Central memory CD8-positive, alpha-beta T cell (primary cell): ENCODE data around the gene NXPH3.
"Not testable (repeated sequence)": the region's sequence is repeated elsewhere in the genome, so short reads cannot be mapped to it uniquely, and the experiment has no call there.

Experiments
- ATAC-seq: fragments of 150-1000 bp; cut with Tn5 transposase; replicated peaks from 2 replicates; pipeline ENCODE4 v1.10.0; 2022; ENCODE audit warnings: mild to moderate bottlenecking, moderate FRiP score, moderate number of reproducible peaks; ENCODE audit not compliant: poor library complexity, severe bottlenecking; ENCODE audit errors: extremely low read depth
- DNase-seq, 2 donors: peaks; one replicate each; pipeline ENCODE4 v3.0.0; 2021; ENCODE audit warnings: low spot score in 2 of 2
- H3K27ac Mint-ChIP-seq: one replicate; pipeline ENCODE4 v1.8.0; 2022; ENCODE audit warnings: low read depth, mild to moderate bottlenecking, moderate library complexity, mixed read lengths
- H3K27me3 Mint-ChIP-seq: one replicate; pipeline ENCODE4 v1.8.0; 2022; ENCODE audit warnings: mixed read lengths
- H3K36me3 Mint-ChIP-seq: one replicate; pipeline ENCODE4 v1.8.0; 2022; ENCODE audit warnings: mild to moderate bottlenecking, moderate library complexity, mixed read lengths; ENCODE audit not compliant: insufficient read depth
- H3K4me1 Mint-ChIP-seq: one replicate; pipeline ENCODE4 v1.8.0; 2022; ENCODE audit warnings: mixed read lengths
- H3K4me3 Mint-ChIP-seq: one replicate; pipeline ENCODE4 v1.8.0; 2022; ENCODE audit warnings: mild to moderate bottlenecking, moderate library complexity, mixed read lengths
- H3K9me3 Mint-ChIP-seq: one replicate; pipeline ENCODE4 v1.8.0; 2022; ENCODE audit warnings: mixed read lengths

Gene NXPH3

GRCh38 chr17:49564638-49565037, 11.0 kb upstream of the NXPH3 start:
- Mint-ChIP-seq H3K4me1 (no peaks in the 10 kb centered on the region), H3K4me3 (no peak overlapping the region), H3K27ac (no peak overlapping the region), H3K9me3 (no peaks in the 10 kb centered on the region), H3K27me3 (no peaks in the 10 kb centered on the region), H3K36me3 (no peaks in the 10 kb centered on the region)
- DNase-seq, result no peak
- no peak for ATAC-seq

GRCh38 chr17:49565948-49566491, 9.7 kb upstream of the NXPH3 start:
- Mint-ChIP-seq H3K4me3 (no peak overlapping the region), H3K9me3 (no peaks in the 10 kb centered on the region), H3K27ac (no peak overlapping the region), H3K4me1 (peaks cover 8% of the 10 kb centered on the region), H3K36me3 (peaks cover 3% of the 10 kb centered on the region), H3K27me3 (no peaks in the 10 kb centered on the region)
- no peak for DNase-seq
- ATAC-seq, result no peak

DNA sequence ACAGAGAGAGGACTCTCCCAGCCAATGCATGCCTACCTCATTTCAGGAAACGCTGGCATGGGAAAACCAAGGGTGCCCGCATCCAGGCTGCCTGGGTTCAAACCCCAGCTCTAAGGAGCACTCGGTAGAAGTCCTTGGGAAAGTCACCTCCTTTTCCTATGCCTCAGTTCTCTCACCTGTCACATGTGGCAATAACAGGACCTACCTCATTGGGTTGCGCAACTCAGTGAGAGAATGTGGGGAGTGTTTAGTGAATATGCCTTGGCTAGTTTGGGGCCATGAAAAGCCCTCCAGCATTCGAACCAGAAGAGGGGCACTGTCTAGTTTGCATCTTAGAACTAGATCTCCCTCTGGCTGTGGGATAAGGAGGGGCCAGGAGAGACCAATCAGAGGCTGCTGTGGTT, 9.0 kb upstream of the NXPH3 start:
- no peak for ATAC-seq
- Mint-ChIP-seq H3K4me3 (no peak overlapping the region), H3K27me3 (no peaks in the 10 kb centered on the region), H3K4me1 (peaks cover 14% of the 10 kb centered on the region), H3K36me3 (peaks cover 3% of the 10 kb centered on the region), H3K9me3 (no peaks in the 10 kb centered on the region), H3K27ac (no peak overlapping the region)
- DNase-seq, result no peak

- Mint-ChIP-seq H3K9me3 (no peaks in the 10 kb centered on the region), H3K27me3 (no peaks in the 10 kb centered on the region), H3K4me1 (peaks cover 14% of the 10 kb centered on the region), H3K27ac (no peak overlapping the region), H3K36me3 (peaks cover 3% of the 10 kb centered on the region), H3K4me3 (no peak overlapping the region)
- ATAC-seq (no peak), DNase-seq (no peak)
These were observed 8.6 kb upstream of the NXPH3 start for GRCh38 chr17:49567104-49567521.

GRCh38 chr17:49567871-49568694, 7.6 kb upstream of the NXPH3 start:
- H3K27me3 Mint-ChIP-seq, result peaks cover 8% of the 10 kb centered on the region

GRCh38 chr17:49568695-49569047, 7.0 kb upstream of the NXPH3 start:
- peaks cover 14% of the 10 kb centered on the region for H3K27me3 Mint-ChIP-seq
- not testable (repeated sequence) for H3K36me3 Mint-ChIP-seq, H3K27ac Mint-ChIP-seq

More at GRCh38 chr17:49567871-49568694, 7.6 kb upstream of the NXPH3 start:
- Mint-ChIP-seq H3K27ac (peak overlapping the region; percentile 26), H3K9me3 (no peaks in the 10 kb centered on the region), H3K4me1 (peaks cover 14% of the 10 kb centered on the region), H3K36me3 (peaks cover 3% of the 10 kb centered on the region), H3K4me3 (peak overlapping the region; percentile 48)
- ATAC-seq (no peak), DNase-seq (peak; percentile 69 to 75)

GRCh38 chr17:49570540-49571242, 5.0 kb upstream of the NXPH3 start:
- Mint-ChIP-seq H3K9me3 (no peaks in the 10 kb centered on the region), H3K27me3 (peaks cover 34% of the 10 kb centered on the region), H3K27ac (no peak overlapping the region), H3K36me3 (peaks cover 7% of the 10 kb centered on the region), H3K4me1 (peaks cover 14% of the 10 kb centered on the region), H3K4me3 (peak overlapping the region; percentile 84)
- DNase-seq (no peak), ATAC-seq (no peak)

More at GRCh38 chr17:49568695-49569047, 7.0 kb upstream of the NXPH3 start:
- H3K4me1 Mint-ChIP-seq, result peaks cover 14% of the 10 kb centered on the region
- not testable (repeated sequence) for DNase-seq, H3K9me3 Mint-ChIP-seq, H3K4me3 Mint-ChIP-seq, ATAC-seq

DNA sequence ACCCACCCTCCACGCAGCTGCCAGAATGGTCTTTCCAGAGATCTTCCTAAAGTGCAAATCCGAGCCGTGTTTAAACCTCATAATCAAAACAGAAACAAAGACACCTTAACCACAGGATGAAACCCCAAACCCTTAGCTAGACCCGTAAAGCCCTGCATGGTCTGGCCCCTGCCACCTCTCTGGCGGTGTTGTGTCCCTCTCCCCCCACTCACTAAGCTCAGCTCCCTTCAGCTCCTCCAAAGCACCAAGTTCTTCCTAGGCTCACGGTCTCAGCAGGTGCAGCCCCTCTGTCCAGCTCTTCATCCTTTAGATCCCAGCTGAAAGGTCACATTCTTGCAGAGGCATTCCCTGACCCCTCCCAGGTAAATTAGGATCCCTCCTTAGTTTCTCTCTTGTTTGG, 4.4 kb upstream of the NXPH3 start:
- peaks cover 19% of the 10 kb centered on the region for H3K4me1 Mint-ChIP-seq
- no peak overlapping the region for H3K27ac Mint-ChIP-seq
- ATAC-seq (no peak), DNase-seq (no peak)
- peaks cover 40% of the 10 kb centered on the region for H3K27me3 Mint-ChIP-seq
- peaks cover 9% of the 10 kb centered on the region for H3K36me3 Mint-ChIP-seq
- no peaks in the 10 kb centered on the region for H3K9me3 Mint-ChIP-seq
- H3K4me3 Mint-ChIP-seq, result peak overlapping the region; percentile 84

DNA sequence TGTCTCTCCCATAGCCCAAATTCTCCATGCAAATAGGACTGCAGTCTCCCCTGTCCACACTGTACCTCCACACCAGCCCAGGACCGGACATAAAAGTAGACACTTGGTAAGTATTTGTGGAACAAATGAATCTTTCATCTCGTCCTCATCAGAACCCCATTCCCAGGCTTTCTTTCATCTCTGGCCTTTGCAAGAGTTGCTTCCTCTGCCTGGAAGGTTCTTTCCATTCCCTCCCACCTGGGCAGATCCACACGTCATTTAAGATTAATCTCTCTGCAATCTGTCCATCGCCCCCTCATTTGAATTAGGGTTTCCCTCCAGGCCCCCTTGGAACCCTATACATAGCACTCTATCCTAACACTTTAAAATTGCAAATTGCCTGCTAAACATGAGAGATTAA, 3.9 kb upstream of the NXPH3 start:
- ATAC-seq (no peak), DNase-seq (no peak)
- Mint-ChIP-seq H3K4me1 (peaks cover 19% of the 10 kb centered on the region), H3K27ac (no peak overlapping the region), H3K9me3 (no peaks in the 10 kb centered on the region), H3K27me3 (peaks cover 44% of the 10 kb centered on the region), H3K36me3 (peaks cover 9% of the 10 kb centered on the region), H3K4me3 (peak overlapping the region; percentile 84)

DNA sequence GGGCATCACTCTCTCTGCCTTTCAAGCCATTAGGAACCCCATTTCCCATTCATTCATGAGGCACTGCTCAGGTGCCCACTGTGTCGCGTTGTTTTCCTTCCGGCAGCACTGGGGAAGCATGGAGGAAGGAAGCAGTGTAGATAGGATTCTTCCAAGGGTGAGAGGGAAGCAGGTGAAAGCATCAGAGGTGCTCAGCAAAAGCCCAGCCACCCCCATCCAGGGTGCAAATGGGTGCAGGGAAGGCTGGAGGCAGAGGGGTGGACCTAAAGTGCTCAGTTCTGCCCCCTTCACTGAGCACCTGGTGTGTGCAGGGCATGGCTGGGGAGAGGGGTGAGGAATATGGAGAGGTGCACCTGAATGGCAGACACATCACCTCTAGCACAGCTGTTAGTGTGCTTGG, 3.4 kb upstream of the NXPH3 start:
- peaks cover 49% of the 10 kb centered on the region for H3K27me3 Mint-ChIP-seq
- H3K4me3 Mint-ChIP-seq, result no peak overlapping the region
- H3K36me3 Mint-ChIP-seq, result peaks cover 9% of the 10 kb centered on the region
- ATAC-seq, result no peak
- H3K4me1 Mint-ChIP-seq, result peaks cover 24% of the 10 kb centered on the region
- no peak for DNase-seq
- no peak overlapping the region for H3K27ac Mint-ChIP-seq
- H3K9me3 Mint-ChIP-seq, result no peaks in the 10 kb centered on the region

DNA sequence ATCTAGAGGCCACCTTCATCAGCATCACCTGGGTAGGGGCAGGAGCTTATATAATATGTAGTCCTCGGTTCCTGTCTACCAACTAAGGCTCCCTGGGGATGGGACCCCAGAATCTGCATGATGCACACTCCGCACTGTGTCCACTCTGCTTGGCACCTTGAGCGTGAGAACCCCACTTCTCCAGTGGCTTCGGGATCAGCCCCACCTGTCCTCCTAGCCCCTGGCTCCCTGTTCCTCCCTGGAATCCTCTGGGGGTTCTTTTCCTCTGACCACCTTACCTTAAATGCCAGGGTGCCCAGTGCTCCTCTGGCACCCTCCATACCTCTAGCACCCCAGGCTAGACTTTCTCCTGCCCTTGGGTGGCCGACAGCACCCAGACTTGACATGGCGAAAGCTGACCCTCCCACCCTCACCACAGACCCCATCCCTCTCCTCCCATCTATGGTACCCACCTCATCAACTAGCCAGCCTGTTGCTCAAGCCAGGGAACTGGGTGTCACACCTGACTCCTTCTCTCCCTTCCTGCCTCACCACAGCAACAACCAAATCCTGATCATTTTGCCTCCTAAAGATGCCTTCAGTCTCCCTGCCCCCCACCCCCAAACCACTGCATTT, 2.8 kb upstream of the NXPH3 start:
- ATAC-seq (no peak), DNase-seq (no peak)
- no peaks in the 10 kb centered on the region for H3K9me3 Mint-ChIP-seq
- H3K4me3 Mint-ChIP-seq, result no peak overlapping the region
- H3K36me3 Mint-ChIP-seq, result peaks cover 9% of the 10 kb centered on the region
- H3K27ac Mint-ChIP-seq, result no peak overlapping the region
- peaks cover 24% of the 10 kb centered on the region for H3K4me1 Mint-ChIP-seq
- peaks cover 56% of the 10 kb centered on the region for H3K27me3 Mint-ChIP-seq

GRCh38 chr17:49573510-49574322, 2.0 kb upstream of the NXPH3 start:
- no peaks in the 10 kb centered on the region for H3K9me3 Mint-ChIP-seq
- no peak overlapping the region for H3K4me3 Mint-ChIP-seq
- peaks cover 24% of the 10 kb centered on the region for H3K4me1 Mint-ChIP-seq
- DNase-seq (no peak), ATAC-seq (no peak)
- H3K36me3 Mint-ChIP-seq, result peaks cover 9% of the 10 kb centered on the region
- H3K27me3 Mint-ChIP-seq, result peaks cover 64% of the 10 kb centered on the region
- no peak overlapping the region for H3K27ac Mint-ChIP-seq
